Cardiac fibroblast (primary cell): Measurements from ENCODE around the gene PEPD.

Source experiments
- DNase-seq, 2 donors: peaks; one replicate each; pipeline versions ENCODE4 v3.0.0 to v3.0.0-alpha.2; 2010; ENCODE audit warnings: low read depth in 2 of 2
- H3K4me3 ChIP-seq, 2 donors: replicated peaks in 1 of 2; 1 replicate in 1 of 2; 2 replicates in 1 of 2; pipeline ENCODE4 v1.5.1; 2011; ENCODE audit warnings: low read depth in 2 of 2, low read length in 2 of 2, mild to moderate bottlenecking in 2 of 2, moderate library complexity in 1 of 2
- TF ChIP-seq, protein P1 (sequence below): IDR thresholded peaks from one replicate; pipeline ENCODE4 v1.5.1; 2011; ENCODE audit warnings: low read depth, mild to moderate bottlenecking, low read length, inconsistent platforms

PEPD gene

DNA sequence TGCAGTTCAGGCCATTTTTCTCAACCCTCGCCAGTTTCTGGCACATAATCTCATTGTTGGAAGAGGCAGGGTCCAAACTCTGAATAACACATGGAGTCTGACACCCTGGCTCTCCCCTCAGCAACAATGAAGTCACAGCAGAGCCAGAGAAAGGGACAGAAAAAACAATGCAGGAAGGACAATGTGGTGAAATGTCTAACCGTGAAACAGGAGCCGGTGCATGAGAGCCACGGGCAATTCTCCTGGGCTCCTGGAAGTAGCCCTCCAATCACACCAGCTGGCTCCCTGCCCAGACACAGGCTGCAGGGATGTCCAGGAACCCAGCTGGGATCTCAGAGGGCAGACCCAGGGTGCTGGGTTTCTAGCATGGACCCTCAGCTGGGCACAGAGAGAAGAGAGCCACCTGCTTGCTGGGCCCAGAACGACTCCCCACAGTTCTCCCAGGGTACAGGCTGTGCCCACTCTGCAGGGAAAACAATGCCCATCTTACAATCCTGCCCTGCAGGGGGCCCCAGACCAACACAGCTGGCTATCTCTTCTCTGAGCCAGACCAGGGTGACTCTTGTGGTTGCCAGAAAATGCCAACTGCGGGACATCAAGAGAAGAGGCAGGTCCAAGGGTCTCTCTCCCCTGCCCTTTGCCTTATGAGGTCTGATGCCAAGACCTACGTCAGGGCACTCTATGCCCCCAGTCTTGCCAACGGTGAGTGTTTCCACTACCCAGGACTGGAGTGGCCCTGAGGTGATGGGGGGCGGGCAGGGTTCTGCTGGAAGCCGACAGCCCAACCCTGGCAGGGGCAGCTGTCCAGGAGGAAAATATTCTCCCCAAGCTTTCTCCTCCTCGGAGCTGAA lies 83.5 kb downstream of the PEPD start:
- peak in 1 of 2 donors; percentile 34 for DNase-seq
- TF ChIP-seq, protein P1, sequence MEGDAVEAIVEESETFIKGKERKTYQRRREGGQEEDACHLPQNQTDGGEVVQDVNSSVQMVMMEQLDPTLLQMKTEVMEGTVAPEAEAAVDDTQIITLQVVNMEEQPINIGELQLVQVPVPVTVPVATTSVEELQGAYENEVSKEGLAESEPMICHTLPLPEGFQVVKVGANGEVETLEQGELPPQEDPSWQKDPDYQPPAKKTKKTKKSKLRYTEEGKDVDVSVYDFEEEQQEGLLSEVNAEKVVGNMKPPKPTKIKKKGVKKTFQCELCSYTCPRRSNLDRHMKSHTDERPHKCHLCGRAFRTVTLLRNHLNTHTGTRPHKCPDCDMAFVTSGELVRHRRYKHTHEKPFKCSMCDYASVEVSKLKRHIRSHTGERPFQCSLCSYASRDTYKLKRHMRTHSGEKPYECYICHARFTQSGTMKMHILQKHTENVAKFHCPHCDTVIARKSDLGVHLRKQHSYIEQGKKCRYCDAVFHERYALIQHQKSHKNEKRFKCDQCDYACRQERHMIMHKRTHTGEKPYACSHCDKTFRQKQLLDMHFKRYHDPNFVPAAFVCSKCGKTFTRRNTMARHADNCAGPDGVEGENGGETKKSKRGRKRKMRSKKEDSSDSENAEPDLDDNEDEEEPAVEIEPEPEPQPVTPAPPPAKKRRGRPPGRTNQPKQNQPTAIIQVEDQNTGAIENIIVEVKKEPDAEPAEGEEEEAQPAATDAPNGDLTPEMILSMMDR = peak; percentile 11
- no peak overlapping the region for H3K4me3 ChIP-seq

DNA sequence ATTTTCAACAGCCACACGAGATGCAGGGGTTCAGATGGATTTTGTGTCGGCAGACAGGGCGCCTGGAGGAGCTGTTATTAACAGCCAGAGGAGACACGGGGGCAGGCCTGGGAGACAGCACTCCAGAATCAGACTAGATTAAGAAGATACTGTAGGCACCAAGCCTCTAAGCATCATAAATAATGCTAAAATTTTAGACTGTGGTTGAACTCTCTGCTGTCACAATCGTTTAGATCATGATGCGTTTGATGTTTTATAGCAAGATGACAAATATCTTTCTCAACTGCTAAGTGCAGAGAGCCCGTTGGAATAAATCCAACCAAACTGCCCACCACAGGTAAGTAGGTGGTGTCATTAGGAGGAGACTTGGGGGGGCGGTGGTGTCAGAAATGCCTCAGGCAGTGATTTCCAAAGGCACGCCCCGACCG lies 84.2 kb downstream of the PEPD start:
- DNase-seq = no peak
- TF ChIP-seq, protein P1 = no peak
- H3K4me3 ChIP-seq = no peak overlapping the region

DNA sequence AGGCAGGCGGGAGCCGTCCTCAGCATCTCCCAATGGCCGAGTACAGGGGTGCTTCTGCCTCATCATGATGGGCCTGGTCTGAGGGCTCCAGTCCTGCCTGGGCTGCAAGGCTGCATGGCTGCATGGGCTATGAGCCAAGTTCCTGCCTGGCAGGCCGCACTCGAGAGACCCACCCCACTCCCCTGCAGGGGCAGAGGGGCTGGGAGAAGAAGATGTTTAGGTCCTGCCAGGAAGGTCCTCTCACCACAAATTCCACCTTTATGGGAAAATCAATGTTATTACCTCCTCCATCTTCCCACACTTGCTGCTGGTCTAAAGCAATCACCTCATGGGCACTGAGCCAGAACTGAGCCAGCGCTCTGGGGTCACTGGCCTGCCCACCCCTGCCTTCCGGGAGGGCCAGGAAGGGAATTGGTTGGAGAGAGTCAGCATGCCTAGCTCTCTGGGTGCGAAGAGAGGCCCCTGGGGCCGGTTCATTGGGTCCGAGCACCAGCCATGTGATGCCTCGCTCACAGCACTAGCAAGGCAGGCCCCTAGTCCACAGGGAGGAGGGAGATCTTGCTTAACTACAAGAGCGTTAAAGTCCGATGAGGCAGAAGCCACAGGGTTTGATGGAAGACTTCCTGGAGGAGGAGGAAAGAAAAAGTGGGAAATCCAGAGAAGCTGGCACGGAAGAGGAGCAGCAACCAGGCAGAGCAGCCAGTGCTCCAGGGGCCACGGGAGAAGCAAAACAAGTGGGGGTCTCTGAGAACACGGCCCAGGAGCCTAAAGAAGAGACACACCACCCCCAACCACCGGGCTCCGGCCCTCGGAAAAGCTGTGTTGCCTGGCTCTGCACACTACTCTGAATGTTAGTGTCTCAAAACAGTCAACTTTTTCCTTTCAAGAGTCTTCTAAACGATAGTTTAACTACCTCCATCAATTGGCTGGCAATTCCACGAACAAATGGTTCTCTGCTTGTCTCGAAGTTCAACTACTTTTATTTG lies 84.9 kb downstream of the PEPD start:
- H3K4me3 ChIP-seq = no peak overlapping the region
- TF ChIP-seq, protein P1 = no peak
- DNase-seq = no peak

DNA sequence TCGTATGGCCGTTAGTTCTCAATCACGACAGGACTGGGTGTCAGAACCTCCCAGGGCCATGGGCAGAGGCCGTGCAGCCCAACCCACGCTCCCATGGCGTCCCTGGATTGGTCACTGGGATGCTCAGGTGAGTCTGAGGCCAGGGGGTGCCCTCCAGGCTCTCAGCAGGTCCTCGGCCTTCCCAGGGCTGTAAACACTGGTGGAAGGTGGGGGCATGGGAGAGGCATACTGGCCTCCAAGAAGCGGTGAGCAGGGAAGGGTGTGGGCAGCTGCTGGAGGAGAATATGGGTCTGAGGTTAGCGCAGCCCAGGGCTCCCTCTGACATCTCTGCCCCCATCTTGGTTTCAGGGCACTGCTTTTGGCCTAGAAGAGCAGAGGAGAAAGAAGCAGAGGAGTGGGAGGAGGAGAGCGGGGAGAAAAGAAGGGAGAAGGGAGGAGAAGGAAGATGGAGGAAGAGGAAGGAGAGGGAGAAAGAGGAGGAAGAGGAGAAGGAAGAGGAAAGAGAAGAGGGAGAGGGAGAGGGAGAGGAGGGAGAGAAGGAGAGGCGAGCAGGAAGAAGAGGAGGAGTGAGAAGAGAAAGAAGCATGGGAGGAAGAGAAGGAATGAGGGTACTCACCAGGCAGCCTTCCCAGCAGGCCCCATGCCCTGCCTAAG lies 85.8 kb downstream of the PEPD start:
- DNase-seq = no peak
- TF ChIP-seq, protein P1 = no peak
- no peak overlapping the region for H3K4me3 ChIP-seq

DNA sequence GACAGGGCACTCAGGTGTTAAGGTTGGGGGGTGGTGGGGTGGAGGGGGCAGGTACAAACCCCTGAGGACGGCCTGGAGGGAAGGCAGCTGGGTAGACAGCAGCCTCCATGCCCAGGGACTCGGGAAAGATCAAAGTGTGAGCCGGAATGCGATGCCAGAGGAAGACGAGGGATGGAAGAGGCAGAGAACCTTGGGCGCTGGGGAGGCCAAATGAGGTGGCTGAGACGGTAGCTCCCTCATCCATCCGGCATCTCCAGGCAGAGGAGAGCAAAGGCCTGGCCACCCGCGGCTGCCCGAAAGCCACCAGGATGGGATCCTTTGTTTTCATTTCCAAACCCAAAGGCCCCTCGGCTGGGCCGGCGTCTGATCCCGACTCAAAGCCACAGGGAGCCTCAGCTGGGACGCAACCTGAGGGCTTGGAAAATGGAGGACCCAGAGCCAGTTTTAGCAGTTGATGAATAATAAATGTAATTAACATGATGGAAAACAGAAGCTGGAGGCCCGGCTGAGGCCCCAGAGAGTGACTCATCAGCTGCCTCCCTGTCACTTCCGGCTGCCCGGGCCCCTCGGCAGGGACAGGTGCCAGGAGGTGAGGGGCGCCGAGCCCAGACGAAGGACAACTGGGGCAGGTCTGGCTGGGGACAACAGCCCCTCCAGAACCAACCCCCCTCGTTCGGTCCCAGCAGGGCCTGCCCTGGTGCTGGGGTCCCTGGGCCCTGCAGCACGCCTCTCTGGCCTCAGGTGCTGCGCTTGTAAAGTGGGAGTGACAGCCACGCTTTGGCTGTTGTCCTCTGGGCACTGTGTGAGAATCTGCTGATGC lies 86.5 kb downstream of the PEPD start:
- no peak overlapping the region for H3K4me3 ChIP-seq
- TF ChIP-seq, protein P1 = no peak
- DNase-seq = peak; percentile 13 to 18
